ENCODE measurements around the gene RNF151. TPM values are rescaled to one million over a fixed set of nuclear protein-coding genes. Genes with fewer than 3 reads are reported as not detected.
"Not testable (repeated sequence)": the region's sequence is repeated elsewhere in the genome, so short reads cannot be mapped to it uniquely, and the experiment has no call there.

RNF151 gene
- total RNA-seq, 4 donors from 2014 or later = not detected

DNA sequence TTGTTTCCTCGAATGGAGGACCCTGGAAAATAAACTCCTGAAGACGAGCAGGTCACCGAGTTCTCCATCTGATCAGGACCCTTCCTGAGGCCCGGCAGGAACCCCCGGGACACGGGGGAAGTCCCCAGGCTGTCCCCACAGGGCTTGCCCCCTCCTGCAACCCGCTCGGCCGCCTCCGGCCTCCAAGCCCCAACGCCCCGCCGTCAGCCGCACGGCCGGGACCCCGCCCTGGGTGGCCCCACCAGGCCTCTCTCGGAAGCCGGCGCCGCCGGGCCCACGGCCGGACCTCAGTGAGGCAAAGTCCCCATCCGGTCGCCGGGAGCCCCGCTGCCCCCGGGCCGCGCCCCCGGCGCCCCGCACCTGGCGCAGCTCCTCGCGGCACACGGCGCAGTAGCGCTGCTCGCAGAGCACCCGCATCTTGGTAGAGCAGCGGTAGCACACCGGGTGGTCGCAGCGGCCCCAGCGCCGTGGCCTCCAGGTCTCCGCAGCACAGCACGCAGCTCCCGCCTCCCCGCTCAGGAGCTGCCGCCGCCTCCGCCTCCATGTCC is 42.6 kb downstream of the RNF151 start:
- no peaks in the 10 kb centered on the region for H3K36me3 ChIP-seq
- WGBS, 2 donors (ENCODE audit: low coverage in 1 of 2) = 0% methylated on average over 3 of the region's 55 CpGs; no CpG with 5 or more reads in 1 of the 2 donors
- intact Hi-C loops (cut with DNase I; ENCODE audit: low total_unique reads) (loop anchor here (10.0 kb wide), 1 partner anchor 226 kb away; the partner anchor contains the start of gene DNASE1L2), in situ Hi-C loops (cut with MboI; ENCODE audit: low pct_ligation_motif_present in 1 of 4, low pct_unique_long_range_greater_than_20kb in 1 of 4, low sequenced_read_pairs in 3 of 4) (loop anchor here in 1 of 4 donors (25.0 kb wide), 1 partner anchor 128 kb away; the partner anchor contains the start of genes PKD1 and RAB26)
- H3K27me3 ChIP-seq = no peaks in the 10 kb centered on the region
- H3K4me3 ChIP-seq = peak overlapping the region; percentile 78 to 98 (median 85)
- H3K9me3 ChIP-seq = no peaks in the 10 kb centered on the region
- no peak for DNase-seq
- TF ChIP-seq POLR2A (IDR thresholded peaks at IDR 0.05) = no peak
- TF ChIP-seq POLR2AphosphoS5 (IDR thresholded peaks at IDR 0.05) = no peak
- TF ChIP-seq, protein P1, sequence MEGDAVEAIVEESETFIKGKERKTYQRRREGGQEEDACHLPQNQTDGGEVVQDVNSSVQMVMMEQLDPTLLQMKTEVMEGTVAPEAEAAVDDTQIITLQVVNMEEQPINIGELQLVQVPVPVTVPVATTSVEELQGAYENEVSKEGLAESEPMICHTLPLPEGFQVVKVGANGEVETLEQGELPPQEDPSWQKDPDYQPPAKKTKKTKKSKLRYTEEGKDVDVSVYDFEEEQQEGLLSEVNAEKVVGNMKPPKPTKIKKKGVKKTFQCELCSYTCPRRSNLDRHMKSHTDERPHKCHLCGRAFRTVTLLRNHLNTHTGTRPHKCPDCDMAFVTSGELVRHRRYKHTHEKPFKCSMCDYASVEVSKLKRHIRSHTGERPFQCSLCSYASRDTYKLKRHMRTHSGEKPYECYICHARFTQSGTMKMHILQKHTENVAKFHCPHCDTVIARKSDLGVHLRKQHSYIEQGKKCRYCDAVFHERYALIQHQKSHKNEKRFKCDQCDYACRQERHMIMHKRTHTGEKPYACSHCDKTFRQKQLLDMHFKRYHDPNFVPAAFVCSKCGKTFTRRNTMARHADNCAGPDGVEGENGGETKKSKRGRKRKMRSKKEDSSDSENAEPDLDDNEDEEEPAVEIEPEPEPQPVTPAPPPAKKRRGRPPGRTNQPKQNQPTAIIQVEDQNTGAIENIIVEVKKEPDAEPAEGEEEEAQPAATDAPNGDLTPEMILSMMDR (IDR thresholded peaks at IDR 0.05) = no peak
- no peak for TF ChIP-seq EP300 (IDR thresholded peaks at IDR 0.05; ENCODE audit: low read depth)
- H3K4me1 ChIP-seq = peaks cover 28 to 49% (median 41%) of the 10 kb centered on the region in 4 donors
- peak overlapping the region; percentile 93 to 98 (median 94) for H3K27ac ChIP-seq

DNA sequence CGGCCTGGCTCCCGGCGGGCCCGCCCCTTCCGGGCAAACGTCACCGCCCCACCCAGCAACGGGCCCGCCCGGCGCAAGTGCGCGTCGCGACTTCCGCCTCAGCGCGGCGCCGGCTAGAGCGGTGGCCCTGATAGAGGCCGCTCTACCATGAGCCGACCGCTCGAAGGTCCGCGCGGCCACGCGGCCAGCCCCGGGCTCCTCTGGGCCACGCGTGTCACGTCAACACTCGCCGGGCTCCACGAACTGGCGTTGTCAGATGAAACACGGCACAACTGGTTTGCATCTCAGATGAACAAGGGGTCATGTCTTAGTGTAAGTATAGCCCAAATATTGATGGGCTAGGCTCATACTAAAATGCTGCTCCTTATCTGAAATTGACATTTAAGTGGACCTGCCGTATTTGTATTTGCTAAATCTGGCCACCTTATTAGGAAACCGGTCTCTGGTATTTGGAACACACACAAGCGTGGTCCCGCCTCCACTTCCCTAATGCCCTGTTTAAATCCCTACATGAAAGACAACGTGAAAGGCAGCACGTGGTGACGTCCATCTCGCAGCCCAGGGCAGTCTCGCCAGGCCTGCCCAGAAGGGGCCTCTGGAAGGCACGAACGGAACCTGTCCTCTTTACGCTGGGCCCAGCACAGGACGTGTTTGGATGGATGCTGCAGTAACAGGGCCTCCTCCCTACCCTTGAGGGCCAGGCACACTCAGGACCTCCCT is 43.3 kb downstream of the RNF151 start, which contains the start of gene ZNF598:
ZNF598 (minus strand) TSS at position 31 of the 720 bp plus-strand sequence.
- TF ChIP-seq EP300 (IDR thresholded peaks at IDR 0.05; ENCODE audit: low read depth) = no peak
- TF ChIP-seq POLR2A (IDR thresholded peaks at IDR 0.05) = peak; percentile 98
- TF ChIP-seq, protein P1 (IDR thresholded peaks at IDR 0.05) = peak in 1 of 5 experiments; percentile 25
- peak; percentile 94 to 97 (median 96) for TF ChIP-seq POLR2AphosphoS5 (IDR thresholded peaks at IDR 0.05)
- in situ Hi-C loops (cut with MboI; ENCODE audit: low pct_ligation_motif_present in 1 of 4, low pct_unique_long_range_greater_than_20kb in 1 of 4, low sequenced_read_pairs in 3 of 4) = loop anchor here in 2 of 4 donors (10.0 to 25.0 kb wide), 2 partner anchors 127 to 135 kb away; partner anchors contain the start of genes RAB26 (in 2 of the 2) and PKD1 (in 1 of the 2)
- peak; percentile 86 for DNase-seq
- H3K27me3 ChIP-seq = no peaks in the 10 kb centered on the region
- 0 to 3% methylated on average over 2 to 51 of the region's 52 CpGs for WGBS, 2 donors (ENCODE audit: low coverage in 1 of 2)
- H3K4me1 ChIP-seq = peaks cover 24 to 45% (median 37%) of the 10 kb centered on the region in 4 donors
- peak within 1 kb of the TSS; percentile 93 to 98 (median 94) for H3K27ac ChIP-seq
- no peaks in the 10 kb centered on the region for H3K36me3 ChIP-seq
- H3K4me3 ChIP-seq = peak within 1 kb of the TSS; percentile 78 to 98 (median 85)
- intact Hi-C loops (cut with DNase I; ENCODE audit: low total_unique reads) = loop anchor here (10.0 kb wide), 1 partner anchor 225 kb away; the partner anchor contains the start of gene DNASE1L2
- no peaks in the 10 kb centered on the region for H3K9me3 ChIP-seq

DNA sequence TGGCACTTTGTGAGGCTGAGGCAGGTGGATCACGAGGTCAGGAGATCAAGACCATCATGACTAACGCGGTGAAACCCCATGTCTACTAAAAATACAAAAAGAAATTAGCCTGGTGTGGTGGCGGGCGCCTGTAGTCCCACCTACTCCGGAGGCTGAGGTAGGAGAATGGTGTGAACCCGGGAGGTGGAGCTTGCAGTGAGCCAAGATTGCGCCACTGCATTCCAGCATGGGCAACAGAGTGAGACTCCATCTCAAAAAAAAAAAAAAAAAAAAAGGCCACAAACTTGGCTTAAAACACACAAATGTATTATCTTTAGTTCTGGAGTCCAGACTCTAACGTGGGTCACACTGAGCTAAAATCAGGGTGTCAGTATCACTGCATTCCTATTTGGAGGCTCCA is 45.1 kb downstream of the RNF151 start:
- H3K4me3 ChIP-seq; intact Hi-C loops (cut with DNase I; ENCODE audit: low total_unique reads); DNase-seq; H3K27ac ChIP-seq; H3K27me3 ChIP-seq; H3K36me3 ChIP-seq; H3K9me3 ChIP-seq: not testable (repeated sequence)
- in situ Hi-C loops (cut with MboI; ENCODE audit: low pct_ligation_motif_present in 1 of 4, low pct_unique_long_range_greater_than_20kb in 1 of 4, low sequenced_read_pairs in 3 of 4) = loop anchor here in 2 of 4 donors (10.0 to 25.0 kb wide), 2 partner anchors 126 to 133 kb away; partner anchors contain the start of genes RAB26 (in 2 of the 2) and PKD1 (in 1 of the 2)
- H3K4me1 ChIP-seq = peaks cover 24 to 47% (median 41%) of the 10 kb centered on the region in 4 donors
- 81 to 82% methylated on average over 8 to 9 of the region's 9 CpGs for WGBS, 2 donors (ENCODE audit: low coverage in 1 of 2)

DNA sequence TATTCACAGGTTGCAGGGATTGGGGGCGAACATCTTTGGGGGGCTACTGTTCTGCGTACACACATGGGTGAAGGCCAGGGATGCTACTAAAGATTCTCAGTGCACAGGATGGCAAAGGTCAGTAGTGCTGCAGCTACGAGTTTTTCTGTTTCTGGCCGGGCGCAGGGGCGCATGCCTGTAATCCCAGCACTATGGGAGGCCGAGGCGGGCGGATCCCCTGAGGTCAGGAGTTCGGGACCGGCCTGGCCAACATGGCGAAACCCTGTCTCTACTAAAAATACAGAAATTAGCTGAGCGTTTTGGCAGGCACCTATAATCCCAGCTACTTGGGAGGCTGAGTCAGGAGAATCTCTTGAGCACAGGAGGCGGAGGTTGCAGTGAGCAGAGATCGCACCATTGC is 46.9 kb downstream of the RNF151 start:
- H3K9me3 ChIP-seq = no peaks in the 10 kb centered on the region
- WGBS, 2 donors (ENCODE audit: low coverage in 1 of 2) = 87 to 100% methylated on average over 2 to 15 of the region's 15 CpGs
- in situ Hi-C loops (cut with MboI; ENCODE audit: low pct_ligation_motif_present in 1 of 4, low pct_unique_long_range_greater_than_20kb in 1 of 4, low sequenced_read_pairs in 3 of 4) = loop anchor here in 2 of 4 donors (10.0 to 25.0 kb wide), 2 partner anchors 124 to 131 kb away; partner anchors contain the start of genes RAB26 (in 2 of the 2) and PKD1 (in 1 of the 2)

More for the DNA sequence above, 46.9 kb downstream of the RNF151 start:
- H3K36me3 ChIP-seq = no peaks in the 10 kb centered on the region
- no peak overlapping the region for H3K4me3 ChIP-seq
- no peak for DNase-seq
- H3K4me1 ChIP-seq = peaks cover 9 to 29% (median 25%) of the 10 kb centered on the region in 4 donors
- TF ChIP-seq POLR2A (IDR thresholded peaks at IDR 0.05) = no peak
- intact Hi-C loops (cut with DNase I; ENCODE audit: low total_unique reads) = no loop called here
- H3K27ac ChIP-seq = no peak overlapping the region
- peaks cover 3% of the 10 kb centered on the region for H3K27me3 ChIP-seq

Data from transverse colon (tissue), 4 donors.